Measurements from ENCODE around the gene METTL15.
A peak's percentile ranks its signal among the peaks of the same experiment; 100 is the strongest.
"Not testable (repeated sequence)": the region's sequence is repeated elsewhere in the genome, so short reads cannot be mapped to it uniquely, and the experiment has no call there.

Gene METTL15, protein sequence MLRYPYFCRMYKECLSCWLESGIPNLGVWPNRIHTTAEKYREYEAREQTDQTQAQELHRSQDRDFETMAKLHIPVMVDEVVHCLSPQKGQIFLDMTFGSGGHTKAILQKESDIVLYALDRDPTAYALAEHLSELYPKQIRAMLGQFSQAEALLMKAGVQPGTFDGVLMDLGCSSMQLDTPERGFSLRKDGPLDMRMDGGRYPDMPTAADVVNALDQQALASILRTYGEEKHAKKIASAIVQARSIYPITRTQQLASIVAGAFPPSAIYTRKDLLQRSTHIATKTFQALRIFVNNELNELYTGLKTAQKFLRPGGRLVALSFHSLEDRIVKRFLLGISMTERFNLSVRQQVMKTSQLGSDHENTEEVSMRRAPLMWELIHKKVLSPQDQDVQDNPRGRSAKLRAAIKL

DNA sequence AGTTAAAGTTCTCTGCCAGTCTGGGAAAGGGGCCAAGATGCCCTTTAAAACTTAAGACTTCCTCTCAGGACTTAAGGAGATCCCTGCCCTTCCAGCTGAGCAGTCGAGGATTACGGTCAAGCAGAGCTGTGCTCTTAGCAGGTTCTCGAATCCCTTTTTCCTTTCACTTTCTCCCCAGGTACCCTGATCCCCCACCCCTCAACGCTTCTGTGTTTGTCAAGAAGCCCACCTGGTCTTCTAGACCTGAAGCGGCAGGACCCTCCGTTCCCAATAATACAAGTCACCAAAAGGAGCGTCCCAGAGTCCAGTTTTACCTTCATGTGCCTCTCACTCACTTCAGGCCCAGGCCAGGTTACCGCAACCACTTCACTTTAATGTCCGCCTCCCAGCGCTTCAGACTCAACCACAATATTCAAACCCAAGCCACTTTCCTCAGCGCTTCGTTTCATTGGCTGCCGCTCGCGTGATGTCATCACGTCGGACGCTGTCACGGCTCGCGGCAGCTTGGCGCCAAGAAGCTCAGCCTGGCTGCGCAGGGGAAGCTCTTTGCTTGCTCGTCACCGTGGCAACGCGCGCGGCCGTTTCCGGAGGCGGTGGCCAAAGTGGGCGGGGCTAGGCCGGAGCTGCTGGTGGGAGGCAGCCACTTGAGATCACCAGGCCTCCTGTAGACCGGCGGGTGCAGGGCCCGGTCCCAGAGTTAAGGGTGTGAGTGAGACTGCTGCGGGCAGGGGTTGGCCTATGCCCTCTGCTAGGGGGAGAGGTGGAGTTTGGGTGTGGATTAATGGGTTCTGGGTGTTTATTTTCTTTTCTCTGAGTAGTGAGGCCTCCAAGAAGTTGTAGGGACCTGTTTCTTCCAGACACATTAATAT, at the start of gene METTL15, which contains the start of gene KIF18A:
Gene METTL15 (plus strand): TSS at position 639 of the 869 bp plus-strand sequence. CDS start 4,947 bp downstream, outside the sequence.
Gene KIF18A (minus strand): TSS at position 407 of the 869 bp plus-strand sequence. CDS start 10,209 bp downstream, outside the sequence.
- peaks cover 13 to 43% of the 10 kb centered on the region in 2 donors for H3K4me1 ChIP-seq (ENCODE audit: control insufficient read depth in 1 of 2, insufficient read depth in 2 of 2, low read length in 2 of 2)
- peaks cover 0 to 16% of the 10 kb centered on the region in 2 donors for H3K36me3 ChIP-seq (ENCODE audit: control insufficient read depth in 1 of 2, insufficient read depth in 2 of 2, low read length in 2 of 2)
- H3K27ac ChIP-seq (ENCODE audit: low read length) = peak within 1 kb of the TSS; percentile 91
- H3K9me3 ChIP-seq (ENCODE audit: control insufficient read depth in 1 of 2, low read length in 2 of 2) = no peaks in the 10 kb centered on the region
- H3K27me3 ChIP-seq (ENCODE audit: low read depth, low read length) = no peaks in the 10 kb centered on the region
- peak within 1 kb of the TSS; percentile 80 to 95 for H3K4me3 ChIP-seq (ENCODE audit: low read depth in 1 of 2, low read length in 2 of 2)

DNA sequence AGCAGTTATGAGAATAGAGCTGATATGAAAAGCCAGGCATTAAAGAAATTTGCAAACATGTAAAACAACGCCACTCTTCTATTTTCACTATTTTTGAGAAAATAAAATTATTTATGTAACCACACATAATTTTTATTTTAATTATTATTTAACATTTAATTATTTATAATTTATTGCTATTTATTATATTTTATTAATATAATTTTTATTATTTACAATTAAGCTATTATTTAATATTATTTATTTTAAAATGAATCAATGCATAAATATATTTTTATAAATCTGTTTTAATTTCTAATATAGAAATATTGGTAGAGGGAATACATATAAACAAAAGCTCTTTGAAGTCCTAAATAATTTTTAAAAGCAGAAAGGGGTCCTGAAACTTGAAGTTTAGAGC, 36.9 kb upstream of the METTL15 start:
- Histone ChIP-seq H3K27ac (ENCODE audit: low read length) (no peak overlapping the region), H3K36me3 (ENCODE audit: control insufficient read depth in 1 of 2, insufficient read depth in 2 of 2, low read length in 2 of 2) (no peaks in the 10 kb centered on the region), H3K9me3 (ENCODE audit: control insufficient read depth in 1 of 2, low read length in 2 of 2) (no peaks in the 10 kb centered on the region), H3K4me3 (ENCODE audit: low read depth in 1 of 2, low read length in 2 of 2) (no peak overlapping the region), H3K27me3 (ENCODE audit: low read depth, low read length) (no peaks in the 10 kb centered on the region), H3K4me1 (ENCODE audit: control insufficient read depth in 1 of 2, insufficient read depth in 2 of 2, low read length in 2 of 2) (no peaks in the 10 kb centered on the region)

DNA sequence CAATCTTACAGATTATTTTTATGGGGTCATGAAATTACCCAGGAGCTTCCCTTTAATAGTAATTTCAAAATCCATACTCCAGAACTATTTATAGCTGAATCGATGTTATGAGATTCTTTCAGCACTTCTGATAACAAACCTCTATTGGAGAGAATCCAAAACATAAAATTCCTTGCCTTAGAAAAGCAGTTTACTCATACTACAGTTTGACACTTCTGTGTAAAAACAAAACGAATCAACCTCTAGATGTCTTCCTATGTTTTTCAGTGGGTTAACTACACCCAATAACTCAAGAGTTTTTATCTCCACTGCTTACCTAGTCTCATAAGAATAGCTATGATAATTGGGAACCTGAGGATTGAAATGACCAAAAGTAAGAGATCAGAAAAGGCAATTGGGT, 35.9 kb upstream of the METTL15 start:
- no peak overlapping the region for H3K27ac ChIP-seq (ENCODE audit: low read length)
- H3K36me3 ChIP-seq (ENCODE audit: control insufficient read depth in 1 of 2, insufficient read depth in 2 of 2, low read length in 2 of 2) = no peaks in the 10 kb centered on the region
- no peaks in the 10 kb centered on the region for H3K27me3 ChIP-seq (ENCODE audit: low read depth, low read length)
- H3K4me3 ChIP-seq (ENCODE audit: low read depth in 1 of 2, low read length in 2 of 2) = no peak overlapping the region
- no peaks in the 10 kb centered on the region for H3K4me1 ChIP-seq (ENCODE audit: control insufficient read depth in 1 of 2, insufficient read depth in 2 of 2, low read length in 2 of 2)
- no peaks in the 10 kb centered on the region for H3K9me3 ChIP-seq (ENCODE audit: control insufficient read depth in 1 of 2, low read length in 2 of 2)

DNA sequence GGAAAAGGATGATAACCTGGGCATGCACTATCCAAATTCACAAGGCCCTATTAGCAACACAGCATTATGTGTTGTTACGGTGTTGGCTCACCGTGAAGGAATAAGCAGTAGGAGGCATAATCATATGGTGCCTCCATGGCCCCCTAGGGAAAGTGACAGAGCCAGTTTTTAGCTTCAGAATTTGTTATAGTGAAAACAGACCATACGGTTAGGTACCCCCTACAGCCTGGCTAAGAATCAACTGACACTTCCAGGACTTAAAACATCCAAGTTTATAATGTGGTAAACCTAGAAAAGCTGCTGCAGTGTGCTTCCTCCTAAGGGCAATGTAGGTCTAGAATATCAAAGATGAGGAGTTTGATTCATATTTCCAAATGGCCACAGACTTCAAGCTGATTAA, 30.7 kb upstream of the METTL15 start:
- no peaks in the 10 kb centered on the region for H3K4me1 ChIP-seq (ENCODE audit: control insufficient read depth in 1 of 2, insufficient read depth in 2 of 2, low read length in 2 of 2)
- H3K27me3 ChIP-seq (ENCODE audit: low read depth, low read length) = no peaks in the 10 kb centered on the region

DNA sequence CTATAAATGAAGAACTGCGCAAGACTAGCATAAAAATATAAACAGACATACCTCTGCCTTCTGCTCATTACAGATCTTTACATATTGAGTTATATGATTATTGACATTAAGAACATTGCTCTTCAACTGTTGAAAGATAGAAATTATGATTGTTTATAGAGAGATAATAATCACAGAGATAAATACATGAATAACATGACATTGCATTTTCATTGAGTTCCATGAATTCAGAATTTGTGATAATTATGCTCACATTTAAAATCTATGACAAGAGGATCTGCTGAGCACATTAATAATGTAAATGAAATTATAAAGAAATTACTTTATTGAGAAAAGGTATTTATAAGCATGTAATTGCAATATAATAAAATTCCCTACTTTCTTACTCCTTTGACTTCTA, 25.1 kb upstream of the METTL15 start:
- Histone ChIP-seq H3K27me3 (ENCODE audit: low read depth, low read length) (no peaks in the 10 kb centered on the region), H3K4me3 (ENCODE audit: low read depth in 1 of 2, low read length in 2 of 2) (no peak overlapping the region), H3K36me3 (ENCODE audit: control insufficient read depth in 1 of 2, insufficient read depth in 2 of 2, low read length in 2 of 2) (no peaks in the 10 kb centered on the region), H3K27ac (ENCODE audit: low read length) (no peak overlapping the region), H3K9me3 (ENCODE audit: control insufficient read depth in 1 of 2, low read length in 2 of 2) (no peaks in the 10 kb centered on the region), H3K4me1 (ENCODE audit: control insufficient read depth in 1 of 2, insufficient read depth in 2 of 2, low read length in 2 of 2) (no peaks in the 10 kb centered on the region)

More for the DNA sequence above, 30.7 kb upstream of the METTL15 start:
- no peaks in the 10 kb centered on the region for H3K9me3 ChIP-seq (ENCODE audit: control insufficient read depth in 1 of 2, low read length in 2 of 2)
- no peak overlapping the region for H3K4me3 ChIP-seq (ENCODE audit: low read depth in 1 of 2, low read length in 2 of 2)
- H3K36me3 ChIP-seq (ENCODE audit: control insufficient read depth in 1 of 2, insufficient read depth in 2 of 2, low read length in 2 of 2) = no peaks in the 10 kb centered on the region
- H3K27ac ChIP-seq (ENCODE audit: low read length) = no peak overlapping the region

DNA sequence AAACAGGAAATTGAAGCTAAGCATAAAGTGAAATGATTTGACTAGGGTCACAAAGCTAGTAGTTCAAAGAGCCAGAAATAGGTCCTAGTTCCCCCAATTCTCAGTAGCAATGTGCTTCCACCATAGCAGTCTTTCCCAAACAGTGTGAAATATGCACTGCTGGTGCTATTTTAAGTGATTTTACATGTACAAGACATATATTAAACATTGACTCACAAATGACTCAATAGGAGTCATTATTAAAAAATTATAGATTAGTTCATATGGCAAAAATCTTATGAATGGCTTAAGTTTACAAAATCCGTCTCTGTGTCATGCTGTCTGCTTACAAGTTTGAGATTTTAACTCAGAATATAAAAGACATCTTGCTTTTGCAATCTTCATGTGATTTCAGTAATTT, 21.6 kb upstream of the METTL15 start:
- no peaks in the 10 kb centered on the region for H3K9me3 ChIP-seq (ENCODE audit: control insufficient read depth in 1 of 2, low read length in 2 of 2)
- no peak overlapping the region for H3K27ac ChIP-seq (ENCODE audit: low read length)
- no peak overlapping the region for H3K4me3 ChIP-seq (ENCODE audit: low read depth in 1 of 2, low read length in 2 of 2)
- H3K4me1 ChIP-seq (ENCODE audit: control insufficient read depth in 1 of 2, insufficient read depth in 2 of 2, low read length in 2 of 2) = no peaks in the 10 kb centered on the region
- H3K36me3 ChIP-seq (ENCODE audit: control insufficient read depth in 1 of 2, insufficient read depth in 2 of 2, low read length in 2 of 2) = no peaks in the 10 kb centered on the region
- H3K27me3 ChIP-seq (ENCODE audit: low read depth, low read length) = no peaks in the 10 kb centered on the region

DNA sequence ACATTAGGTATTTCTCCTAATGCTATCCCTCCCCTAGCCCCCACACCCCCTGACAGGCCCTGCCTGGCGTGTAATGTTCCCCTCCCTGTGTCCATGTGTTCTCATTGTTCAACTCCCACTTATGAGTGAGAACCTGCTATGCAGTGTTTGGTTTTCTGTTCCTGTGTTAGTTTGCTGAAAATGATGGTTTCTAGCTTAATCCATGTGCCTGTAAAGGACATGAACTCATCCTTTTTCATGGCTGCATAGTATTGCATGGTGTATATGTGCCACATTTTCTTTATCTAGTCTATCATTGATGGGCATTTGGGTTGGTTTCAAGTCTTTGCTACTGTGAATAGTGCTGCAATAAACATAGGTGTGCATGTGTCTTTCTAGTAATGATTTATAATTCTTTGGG, 21.0 kb upstream of the METTL15 start:
- not testable (repeated sequence) for H3K4me1 ChIP-seq (ENCODE audit: control insufficient read depth in 1 of 2, insufficient read depth in 2 of 2, low read length in 2 of 2); H3K4me3 ChIP-seq (ENCODE audit: low read depth in 1 of 2, low read length in 2 of 2); H3K9me3 ChIP-seq (ENCODE audit: control insufficient read depth in 1 of 2, low read length in 2 of 2); H3K27me3 ChIP-seq (ENCODE audit: low read depth, low read length); H3K27ac ChIP-seq (ENCODE audit: low read length); H3K36me3 ChIP-seq (ENCODE audit: control insufficient read depth in 1 of 2, insufficient read depth in 2 of 2, low read length in 2 of 2)

DNA sequence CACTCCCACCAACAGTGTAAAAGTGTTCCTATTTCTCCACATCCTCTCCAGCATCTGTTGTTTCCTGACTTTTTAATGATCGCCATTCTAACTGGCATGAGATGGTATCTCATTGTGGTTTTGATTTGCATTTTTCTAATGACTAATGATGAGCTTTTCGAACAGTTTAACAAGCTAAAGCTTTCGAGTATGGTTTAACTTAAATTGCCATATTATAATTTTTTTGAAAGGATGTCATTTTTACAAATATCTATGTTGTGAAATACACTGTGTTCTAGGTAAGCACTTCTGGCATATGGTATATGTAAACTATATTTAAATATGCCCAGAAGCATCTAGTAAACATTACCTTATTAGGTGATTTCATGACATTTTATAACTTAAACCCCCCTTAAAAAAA, 20.5 kb upstream of the METTL15 start:
- H3K36me3 ChIP-seq (ENCODE audit: control insufficient read depth in 1 of 2, insufficient read depth in 2 of 2, low read length in 2 of 2); H3K4me3 ChIP-seq (ENCODE audit: low read depth in 1 of 2, low read length in 2 of 2); H3K4me1 ChIP-seq (ENCODE audit: control insufficient read depth in 1 of 2, insufficient read depth in 2 of 2, low read length in 2 of 2); H3K27ac ChIP-seq (ENCODE audit: low read length); H3K27me3 ChIP-seq (ENCODE audit: low read depth, low read length); H3K9me3 ChIP-seq (ENCODE audit: control insufficient read depth in 1 of 2, low read length in 2 of 2): not testable (repeated sequence)

DNA sequence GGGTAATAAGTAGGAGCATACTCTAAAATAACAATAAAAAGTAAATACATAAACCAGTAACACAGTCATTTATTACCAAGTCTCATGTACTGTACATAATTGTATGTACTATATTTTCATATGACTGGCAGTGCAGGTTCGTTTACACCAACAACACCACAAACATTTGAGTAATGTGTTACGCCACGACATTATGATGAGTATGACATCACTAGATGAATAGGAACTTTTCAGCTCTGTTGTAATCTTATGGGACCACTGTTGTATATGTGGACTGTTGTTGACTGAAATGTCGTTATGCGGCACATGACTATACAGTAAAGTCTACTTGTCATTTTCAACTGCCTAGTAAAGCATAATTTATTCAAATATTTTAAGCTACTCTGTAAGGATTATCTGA, 18.8 kb upstream of the METTL15 start:
- H3K4me3 ChIP-seq (ENCODE audit: low read depth in 1 of 2, low read length in 2 of 2) = no peak overlapping the region

DNA sequence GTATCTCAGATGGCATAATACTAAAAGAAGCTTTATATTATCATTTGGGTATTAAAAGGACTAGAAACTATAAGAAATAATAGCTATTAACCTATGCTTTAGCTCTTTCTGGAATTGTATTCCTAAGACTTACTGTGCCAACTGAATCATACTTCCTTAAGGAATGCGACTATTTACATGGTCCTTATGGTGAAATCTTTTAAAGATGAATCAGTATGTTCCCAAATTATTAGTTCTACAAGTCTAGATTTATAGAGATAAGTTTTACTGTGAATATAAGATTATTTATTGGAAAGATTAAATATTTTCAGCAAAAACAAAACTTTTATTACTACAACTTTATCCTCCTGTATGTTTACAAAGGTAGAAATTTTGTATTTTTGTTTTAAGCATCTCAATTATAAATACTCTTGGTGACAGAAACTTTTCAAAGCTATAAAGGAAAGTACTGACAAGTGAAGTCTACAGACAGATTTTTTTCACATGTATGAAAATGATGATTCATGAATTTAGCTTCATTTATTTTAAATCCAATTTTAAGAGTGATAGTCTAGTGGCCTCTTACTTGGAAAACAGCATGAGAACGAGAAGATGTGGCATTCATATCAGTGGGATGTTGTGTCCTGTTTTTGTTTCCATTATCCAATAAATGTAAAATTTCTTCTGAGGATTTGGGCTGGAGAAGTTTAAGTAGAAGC, 18.0 kb upstream of the METTL15 start:
- H3K36me3 ChIP-seq (ENCODE audit: control insufficient read depth in 1 of 2, insufficient read depth in 2 of 2, low read length in 2 of 2) = no peaks in the 10 kb centered on the region
- H3K27ac ChIP-seq (ENCODE audit: low read length) = no peak overlapping the region
- no peak overlapping the region for H3K4me3 ChIP-seq (ENCODE audit: low read depth in 1 of 2, low read length in 2 of 2)
- no peaks in the 10 kb centered on the region for H3K4me1 ChIP-seq (ENCODE audit: control insufficient read depth in 1 of 2, insufficient read depth in 2 of 2, low read length in 2 of 2)
- no peaks in the 10 kb centered on the region for H3K9me3 ChIP-seq (ENCODE audit: control insufficient read depth in 1 of 2, low read length in 2 of 2)
- H3K27me3 ChIP-seq (ENCODE audit: low read depth, low read length) = no peaks in the 10 kb centered on the region

More for the DNA sequence above, 18.8 kb upstream of the METTL15 start:
- H3K27ac ChIP-seq (ENCODE audit: low read length) = no peak overlapping the region
- no peaks in the 10 kb centered on the region for H3K36me3 ChIP-seq (ENCODE audit: control insufficient read depth in 1 of 2, insufficient read depth in 2 of 2, low read length in 2 of 2)
- no peaks in the 10 kb centered on the region for H3K9me3 ChIP-seq (ENCODE audit: control insufficient read depth in 1 of 2, low read length in 2 of 2)
- no peaks in the 10 kb centered on the region for H3K27me3 ChIP-seq (ENCODE audit: low read depth, low read length)
- H3K4me1 ChIP-seq (ENCODE audit: control insufficient read depth in 1 of 2, insufficient read depth in 2 of 2, low read length in 2 of 2) = no peaks in the 10 kb centered on the region

DNA sequence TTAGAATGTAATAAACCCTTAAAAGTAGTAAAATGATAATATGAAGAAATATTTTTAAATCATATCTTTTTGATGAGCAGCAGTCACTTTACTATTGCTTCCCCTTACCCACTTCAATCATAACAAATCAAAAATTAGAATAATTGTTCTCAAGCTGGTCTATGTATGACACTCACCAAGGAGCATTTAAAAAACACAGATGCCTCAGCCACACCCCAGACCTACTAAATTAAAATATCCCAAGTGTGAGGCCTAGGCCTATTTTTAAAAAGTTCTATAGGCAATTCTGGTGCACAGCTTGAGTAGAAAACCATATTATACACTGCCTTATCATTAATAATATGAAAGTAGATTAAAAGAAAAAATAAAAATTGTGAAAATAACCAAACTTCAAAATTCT, 15.4 kb upstream of the METTL15 start:
- H3K36me3 ChIP-seq (ENCODE audit: control insufficient read depth in 1 of 2, insufficient read depth in 2 of 2, low read length in 2 of 2) = no peaks in the 10 kb centered on the region
- no peaks in the 10 kb centered on the region for H3K9me3 ChIP-seq (ENCODE audit: control insufficient read depth in 1 of 2, low read length in 2 of 2)
- no peaks in the 10 kb centered on the region for H3K27me3 ChIP-seq (ENCODE audit: low read depth, low read length)
- no peak overlapping the region for H3K27ac ChIP-seq (ENCODE audit: low read length)
- no peak overlapping the region for H3K4me3 ChIP-seq (ENCODE audit: low read depth in 1 of 2, low read length in 2 of 2)
- no peaks in the 10 kb centered on the region for H3K4me1 ChIP-seq (ENCODE audit: control insufficient read depth in 1 of 2, insufficient read depth in 2 of 2, low read length in 2 of 2)

Data from muscle layer of duodenum (tissue), 2 donors.